NB4 (cell line): Measurements from ENCODE around the gene STAT6.

Source experiments
- MAX ChIP-seq: IDR thresholded peaks from 2 replicates; pipeline ENCODE4 v1.6.1; 2011; ENCODE audit warnings: low read depth, low read length
- TF ChIP-seq, protein P1 (sequence below): IDR thresholded peaks from one replicate; pipeline ENCODE4 v1.5.1; 2012; ENCODE audit warnings: low read depth, low read length

- TF ChIP-seq, protein P1, sequence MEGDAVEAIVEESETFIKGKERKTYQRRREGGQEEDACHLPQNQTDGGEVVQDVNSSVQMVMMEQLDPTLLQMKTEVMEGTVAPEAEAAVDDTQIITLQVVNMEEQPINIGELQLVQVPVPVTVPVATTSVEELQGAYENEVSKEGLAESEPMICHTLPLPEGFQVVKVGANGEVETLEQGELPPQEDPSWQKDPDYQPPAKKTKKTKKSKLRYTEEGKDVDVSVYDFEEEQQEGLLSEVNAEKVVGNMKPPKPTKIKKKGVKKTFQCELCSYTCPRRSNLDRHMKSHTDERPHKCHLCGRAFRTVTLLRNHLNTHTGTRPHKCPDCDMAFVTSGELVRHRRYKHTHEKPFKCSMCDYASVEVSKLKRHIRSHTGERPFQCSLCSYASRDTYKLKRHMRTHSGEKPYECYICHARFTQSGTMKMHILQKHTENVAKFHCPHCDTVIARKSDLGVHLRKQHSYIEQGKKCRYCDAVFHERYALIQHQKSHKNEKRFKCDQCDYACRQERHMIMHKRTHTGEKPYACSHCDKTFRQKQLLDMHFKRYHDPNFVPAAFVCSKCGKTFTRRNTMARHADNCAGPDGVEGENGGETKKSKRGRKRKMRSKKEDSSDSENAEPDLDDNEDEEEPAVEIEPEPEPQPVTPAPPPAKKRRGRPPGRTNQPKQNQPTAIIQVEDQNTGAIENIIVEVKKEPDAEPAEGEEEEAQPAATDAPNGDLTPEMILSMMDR = no peak
- TF ChIP-seq MAX = no peak
Measured at GRCh38 chr12:57154076-57154475, 42.9 kb upstream of the STAT6 start.
